ENCODE results near the gene PPP4R3B. TPM values are rescaled to one million over a fixed set of nuclear protein-coding genes. Genes with fewer than 3 reads are reported as not detected.
A peak's percentile ranks its signal among the peaks of the same experiment; 100 is the strongest.

The PPP4R3B gene
- total and polyA plus RNA-seq, 2 experiments from 2014 or later, result 39.1 to 41.8 TPM

DNA sequence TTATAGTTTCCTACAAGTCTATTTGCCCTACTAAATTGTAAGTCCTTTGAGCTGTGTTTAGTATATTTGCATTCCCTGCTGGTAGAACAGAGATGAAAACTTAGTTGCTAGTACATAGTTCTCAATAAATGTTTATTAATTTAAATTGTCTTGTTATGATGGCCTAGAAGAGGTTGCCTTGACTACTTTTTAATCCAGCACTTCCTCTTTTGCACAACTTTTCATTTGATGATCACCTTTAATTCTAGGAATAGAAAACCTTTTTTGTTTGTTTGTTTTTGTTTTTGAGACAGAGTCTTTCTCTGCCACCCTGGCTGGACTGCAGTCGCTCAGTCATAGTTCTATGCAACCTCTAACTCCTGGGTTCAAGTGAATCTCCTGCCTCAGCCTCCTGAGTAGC lies 91.2 kb downstream of the PPP4R3B start:
- no peaks in the 10 kb centered on the region for H3K9me2 ChIP-seq (ENCODE audit: insufficient read depth)
- H2AFZ ChIP-seq, result no peak overlapping the region
- peaks cover 16% of the 10 kb centered on the region for H3K79me2 ChIP-seq (ENCODE audit: insufficient read depth)
- H3K4me3 ChIP-seq, result no peak overlapping the region
- whole genome bisulfite sequencing, 2 experiments (ENCODE audit: low coverage in 1 of 2, low lambda C conversion rate in 2 of 2, missing lambda C conversion rate in 2 of 2), result 93 to 100% methylated on average over 1 of the region's 1 CpG
- H3K27me3 ChIP-seq (replicated peaks; ENCODE audit: insufficient read depth), result no peaks in the 10 kb centered on the region
- peaks cover 2% of the 10 kb centered on the region for H3K4me1 ChIP-seq (ENCODE audit: insufficient read depth)
- H3K27ac ChIP-seq, result no peak overlapping the region
- DNase-seq, result no peak
- no peak overlapping the region for H3K9ac ChIP-seq
- H3K4me2 ChIP-seq (ENCODE audit: unreplicated experiment), result no peak overlapping the region
- no peak for TF ChIP-seq EZH2phosphoT487 (IDR thresholded peaks at IDR 0.05; ENCODE audit: insufficient read depth, low read depth)
- no peak for TF ChIP-seq EZH2 (IDR thresholded peaks at IDR 0.05; ENCODE audit: insufficient read depth, poor library complexity, severe bottlenecking)
- H3K9me3 ChIP-seq (ENCODE audit: low read depth), result no peaks in the 10 kb centered on the region
- H3K36me3 ChIP-seq (ENCODE audit: low read depth), result peaks cover 22% of the 10 kb centered on the region
- H3F3A ChIP-seq (ENCODE audit: insufficient read depth), result no peaks in the 10 kb centered on the region
- in situ Hi-C loops (cut with MboI), result no loop called here
- H4K20me1 ChIP-seq (ENCODE audit: insufficient read depth), result no peaks in the 10 kb centered on the region

DNA sequence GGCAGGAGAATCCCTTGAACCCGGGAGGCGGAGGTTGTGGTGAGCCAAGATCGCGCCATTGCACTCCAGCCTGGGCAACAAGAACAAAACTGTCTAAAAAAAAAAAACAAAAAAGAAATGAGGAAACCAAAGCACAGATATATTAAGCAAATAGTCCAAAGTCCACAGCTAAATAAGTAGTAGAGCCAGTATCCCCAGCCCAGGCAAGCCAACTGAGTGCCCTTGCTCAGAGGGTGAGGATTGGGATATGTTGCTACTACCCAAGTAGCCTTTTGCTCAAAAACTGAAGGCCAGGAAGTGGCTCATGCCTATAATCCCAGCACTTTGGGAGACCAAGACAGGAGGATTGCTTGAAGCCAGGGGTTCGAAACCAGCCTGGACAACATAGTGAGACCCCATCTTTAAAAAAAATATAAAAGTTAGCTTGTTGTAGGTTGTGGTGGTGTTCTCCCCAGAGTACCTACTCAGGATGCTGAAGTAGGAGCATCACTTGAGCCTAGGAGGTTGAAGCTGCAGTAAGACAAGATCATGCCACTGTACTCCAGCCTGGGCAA lies 92.5 kb downstream of the PPP4R3B start:
- DNase-seq, result no peak
- Histone ChIP-seq H3K9me3 (ENCODE audit: low read depth) (no peaks in the 10 kb centered on the region), H3K4me1 (ENCODE audit: insufficient read depth) (peaks cover 8% of the 10 kb centered on the region), H3K4me3 (no peak overlapping the region), H3K27me3 (replicated peaks; ENCODE audit: insufficient read depth) (no peaks in the 10 kb centered on the region), H3F3A (ENCODE audit: insufficient read depth) (0 out of 2 replicates have a peak, but pooled peaks cover 6% of the 10 kb centered on the region), H2AFZ (no peak overlapping the region), H3K9me2 (ENCODE audit: insufficient read depth) (no peaks in the 10 kb centered on the region), H3K4me2 (ENCODE audit: unreplicated experiment) (no peak overlapping the region), H3K79me2 (ENCODE audit: insufficient read depth) (peaks cover 28% of the 10 kb centered on the region), H3K9ac (no peak overlapping the region), H3K36me3 (ENCODE audit: low read depth) (peaks cover 22% of the 10 kb centered on the region), H3K27ac (no peak overlapping the region), H4K20me1 (ENCODE audit: insufficient read depth) (no peaks in the 10 kb centered on the region)
- 93 to 97% methylated on average over 5 of the region's 5 CpGs for WGBS, 2 experiments (ENCODE audit: low coverage in 1 of 2, low lambda C conversion rate in 2 of 2, missing lambda C conversion rate in 2 of 2)
- TF ChIP-seq EZH2 (IDR thresholded peaks at IDR 0.05; ENCODE audit: insufficient read depth, poor library complexity, severe bottlenecking) (no peak), EZH2phosphoT487 (IDR thresholded peaks at IDR 0.05; ENCODE audit: insufficient read depth, low read depth) (no peak)
- in situ Hi-C loops (cut with MboI), result no loop called here

DNA sequence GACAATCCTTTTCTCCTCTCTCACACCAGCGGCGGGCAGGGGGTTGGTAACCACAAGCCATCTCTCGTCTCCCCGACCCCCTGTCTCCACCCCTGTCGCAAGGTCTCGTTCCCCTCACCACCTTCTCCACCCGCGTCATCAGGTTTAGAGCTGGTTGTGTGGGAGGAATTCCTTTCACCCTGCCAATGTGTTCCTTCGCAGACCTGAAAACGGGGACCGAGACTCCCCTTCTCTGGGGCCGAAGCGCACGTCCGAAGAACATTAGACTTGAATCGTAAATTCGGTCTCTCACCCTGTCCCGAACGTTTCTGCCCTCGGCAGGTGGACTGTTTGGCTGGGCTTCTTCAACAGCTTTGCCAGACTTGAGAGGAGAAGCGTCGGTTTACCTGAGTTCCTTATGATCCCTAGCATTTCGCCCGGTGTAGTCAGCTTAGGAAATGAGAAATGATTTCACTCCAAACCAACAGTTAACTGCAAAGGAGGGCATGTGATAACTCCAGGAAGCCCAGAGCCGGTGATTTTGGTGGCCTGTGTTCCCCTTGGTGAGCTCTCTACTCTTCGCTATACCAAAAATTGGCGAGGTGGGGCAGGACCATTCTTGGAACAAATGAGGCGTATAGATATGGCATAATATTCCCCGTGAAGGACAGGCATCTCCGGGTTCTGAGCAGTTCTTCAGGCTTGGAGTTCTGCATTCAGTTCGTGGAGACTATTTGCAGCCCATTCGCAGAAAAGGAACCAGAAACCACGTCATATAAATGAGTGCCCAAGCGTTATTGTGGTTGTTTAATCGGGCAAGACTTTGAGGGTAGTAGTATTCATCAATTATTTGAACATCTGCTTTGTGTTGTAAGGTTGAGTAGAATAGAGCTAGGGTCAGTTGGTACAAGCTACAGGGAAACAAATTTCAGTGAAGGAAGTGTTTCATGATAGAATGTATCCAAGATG lies 97.2 kb downstream of the PPP4R3B start:
- Histone ChIP-seq H3K4me1 (ENCODE audit: insufficient read depth) (peaks cover 8% of the 10 kb centered on the region), H4K20me1 (ENCODE audit: insufficient read depth) (no peaks in the 10 kb centered on the region), H3K27ac (peak overlapping the region; percentile 81), H3F3A (ENCODE audit: insufficient read depth) (0 out of 2 replicates have a peak, but pooled peaks cover 9% of the 10 kb centered on the region), H3K36me3 (ENCODE audit: low read depth) (peaks cover 11% of the 10 kb centered on the region), H3K9me2 (ENCODE audit: insufficient read depth) (no peaks in the 10 kb centered on the region), H2AFZ (peak overlapping the region; percentile 99), H3K27me3 (replicated peaks; ENCODE audit: insufficient read depth) (no peaks in the 10 kb centered on the region), H3K4me2 (ENCODE audit: unreplicated experiment) (peak overlapping the region; percentile 98), H3K4me3 (peak overlapping the region; percentile 98), H3K9me3 (ENCODE audit: low read depth) (no peaks in the 10 kb centered on the region), H3K9ac (peak overlapping the region; percentile 92), H3K79me2 (ENCODE audit: insufficient read depth) (peaks cover 32% of the 10 kb centered on the region)
- in situ Hi-C loops (cut with MboI), result no loop called here
- DNase-seq, result peak; percentile 69
- WGBS, 2 experiments (ENCODE audit: low coverage in 1 of 2, low lambda C conversion rate in 2 of 2, missing lambda C conversion rate in 2 of 2), result 1% methylated on average over 35 of the region's 35 CpGs
- TF ChIP-seq EZH2 (IDR thresholded peaks at IDR 0.05; ENCODE audit: insufficient read depth, poor library complexity, severe bottlenecking) (no peak), EZH2phosphoT487 (IDR thresholded peaks at IDR 0.05; ENCODE audit: insufficient read depth, low read depth) (no peak)

DNA sequence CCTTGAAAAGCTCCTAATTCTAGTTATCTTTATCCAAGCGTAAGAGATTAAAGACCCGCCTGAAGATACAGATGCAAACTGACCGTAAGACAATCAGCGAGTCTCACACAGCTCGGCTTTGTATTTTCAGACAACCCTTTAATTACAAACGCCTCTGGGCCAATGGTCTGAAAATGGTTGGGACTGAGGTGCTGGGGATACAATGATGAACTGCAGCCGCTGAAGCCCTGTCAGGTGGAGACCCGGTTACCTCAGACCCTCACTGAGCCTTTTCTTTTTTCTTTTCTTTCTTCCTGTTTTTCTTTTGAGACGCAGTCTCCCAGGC lies 98.6 kb downstream of the PPP4R3B start:
- H3K9ac ChIP-seq, result peak overlapping the region; percentile 92
- peaks cover 8% of the 10 kb centered on the region for H3K4me1 ChIP-seq (ENCODE audit: insufficient read depth)
- H4K20me1 ChIP-seq (ENCODE audit: insufficient read depth), result no peaks in the 10 kb centered on the region
- peak overlapping the region; percentile 93 for H3K4me2 ChIP-seq (ENCODE audit: unreplicated experiment)
- H3K79me2 ChIP-seq (ENCODE audit: insufficient read depth), result peaks cover 32% of the 10 kb centered on the region
- H2AFZ ChIP-seq, result peak overlapping the region; percentile 99
- in situ Hi-C loops (cut with MboI), result no loop called here
- no peaks in the 10 kb centered on the region for H3K9me3 ChIP-seq (ENCODE audit: low read depth)
- TF ChIP-seq EZH2 (IDR thresholded peaks at IDR 0.05; ENCODE audit: insufficient read depth, poor library complexity, severe bottlenecking) (no peak), EZH2phosphoT487 (IDR thresholded peaks at IDR 0.05; ENCODE audit: insufficient read depth, low read depth) (no peak)
- H3K4me3 ChIP-seq, result peak overlapping the region; percentile 98
- H3K36me3 ChIP-seq (ENCODE audit: low read depth), result peaks cover 4% of the 10 kb centered on the region
- 61 to 68% methylated on average over 8 to 9 of the region's 9 CpGs for WGBS, 2 experiments (ENCODE audit: low coverage in 1 of 2, low lambda C conversion rate in 2 of 2, missing lambda C conversion rate in 2 of 2)
- H3K9me2 ChIP-seq (ENCODE audit: insufficient read depth), result no peaks in the 10 kb centered on the region
- 0 out of 2 replicates have a peak, but pooled peaks cover 9% of the 10 kb centered on the region for H3F3A ChIP-seq (ENCODE audit: insufficient read depth)
- no peaks in the 10 kb centered on the region for H3K27me3 ChIP-seq (replicated peaks; ENCODE audit: insufficient read depth)
- DNase-seq, result peak; percentile 14
- H3K27ac ChIP-seq, result peak overlapping the region; percentile 81
